Prostate gland (tissue), 2 donors: ENCODE data around the gene CPEB2. TPM values are rescaled to one million over a fixed set of nuclear protein-coding genes. Genes with fewer than 3 reads are reported as not detected.

Experiments used
- DNase-seq: peaks from one replicate; pipeline ENCODE4 v3.0.0-alpha.2; 2019; ENCODE audit warnings: low spot score
- H3K27ac ChIP-seq, 2 donors: fragments of 200-600 bp; sonication (generic); 2 replicates each; pipeline ENCODE4 v1.5.1; 2017 to 2019
- H3K27me3 ChIP-seq: fragments of 200-600 bp; sonication (generic); replicated peaks from 2 replicates; pipeline ENCODE4 v1.5.1; 2019; ENCODE audit not compliant: insufficient read depth
- H3K36me3 ChIP-seq, 2 donors: fragments of 200-600 bp; sonication (generic); 1 replicate in 1 of 2; 2 replicates in 1 of 2; pipeline versions ENCODE4 v1.5.1 to v1.8.1; 2017 to 2019
- H3K4me1 ChIP-seq: fragments of 200-600 bp; sonication (generic); replicated peaks from 2 replicates; pipeline ENCODE4 v1.5.1; 2019
- H3K4me3 ChIP-seq, 2 donors: fragments of 200-600 bp; sonication (generic); 2 replicates each; pipeline ENCODE4 v1.5.1; 2017 to 2019
- H3K9me3 ChIP-seq: fragments of 200-600 bp; sonication (generic); 2 replicates; pipeline ENCODE4 v1.5.1; 2017
- POLR2A ChIP-seq: fragments of 450-650 bp; IDR thresholded peaks from one replicate; pipeline ENCODE4 v1.6.1; 2016; ENCODE audit warnings: antibody characterized with exemption, mild to moderate bottlenecking
- POLR2AphosphoS5 ChIP-seq: sonication (generic); formaldehyde crosslinking; IDR thresholded peaks from one replicate; pipeline ENCODE4 v1.6.1; 2017; ENCODE audit warnings: antibody characterized with exemption
- WGBS: methylation state at CpG from one replicate; pipeline ENCODE4 v1.1.5; 2018; 5-methylcytosine and 5-hydroxymethylcytosine counted together
- intact Hi-C: fragments of 100-400 bp; cut with DNase I; formaldehyde crosslinking; loops from one replicate; pipeline ENCODE4 v1.14.2; 2022
- total RNA-seq, 2 donors: library from RNA; depleted of rRNA; stranded (reverse); fragments of >200 nt; gene quantifications; one replicate each; pipeline ENCODE4 v1.1.0, GENCODE V29; 2016
- TF ChIP-seq, protein P1 (sequence below), 4 experiments: fragments of 200-600 bp in 2 of 4; fragments of 450-650 bp in 2 of 4; sonication (generic) in 2 of 4; IDR thresholded peaks; 1 replicate in 3 of 4; 2 replicates in 1 of 4; pipeline ENCODE4 v1.5.1; 2016 to 2019; ENCODE audit warnings: antibody characterized with exemption in 4 of 4, mild to moderate bottlenecking in 2 of 4, moderate library complexity in 2 of 4

Gene CPEB2
- total RNA-seq, 2 donors from 2014 or later = 14.5 to 47.3 TPM

DNA sequence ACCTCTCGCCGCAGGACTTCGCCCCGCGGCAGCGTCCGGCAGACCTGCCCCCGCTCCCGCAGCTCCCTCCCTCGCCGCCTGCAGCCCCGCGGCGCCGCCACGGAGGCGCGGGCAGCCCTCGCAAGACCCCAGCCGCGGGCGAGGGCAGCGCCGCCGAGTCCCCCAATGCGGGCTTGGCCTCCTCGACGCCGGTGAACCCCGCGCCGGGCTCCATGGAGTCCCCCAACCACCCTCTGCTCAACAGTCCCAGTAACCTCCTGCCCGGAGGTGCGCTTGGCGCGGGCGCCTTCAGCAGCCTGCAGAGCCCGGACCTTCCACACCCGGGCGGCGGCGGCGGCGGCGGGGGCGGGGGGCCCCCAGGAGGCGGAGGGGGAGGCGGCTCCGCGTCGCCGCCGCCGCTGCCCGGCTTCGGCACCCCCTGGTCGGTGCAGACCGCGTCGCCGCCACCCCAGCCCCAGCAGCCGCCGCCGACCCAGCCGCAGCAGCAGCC lies 1.2 kb downstream of the CPEB2 start:
- Histone ChIP-seq H3K4me1 (no peaks in the 10 kb centered on the region), H3K36me3 (no peaks in the 10 kb centered on the region), H3K4me3 (peak overlapping the region; percentile 96 to 99), H3K27me3 (no peaks in the 10 kb centered on the region), H3K9me3 (no peaks in the 10 kb centered on the region), H3K27ac (peak overlapping the region; percentile 99 to 100)
- under 1% methylated on average over 34 of the region's 65 CpGs for WGBS
- intact Hi-C loops = loop anchor here (10.0 kb wide), 4 partner anchors 139 to 651 kb away; partner anchors contain the start of gene FBXL5
- TF ChIP-seq POLR2A = no peak
- TF ChIP-seq, protein P1, sequence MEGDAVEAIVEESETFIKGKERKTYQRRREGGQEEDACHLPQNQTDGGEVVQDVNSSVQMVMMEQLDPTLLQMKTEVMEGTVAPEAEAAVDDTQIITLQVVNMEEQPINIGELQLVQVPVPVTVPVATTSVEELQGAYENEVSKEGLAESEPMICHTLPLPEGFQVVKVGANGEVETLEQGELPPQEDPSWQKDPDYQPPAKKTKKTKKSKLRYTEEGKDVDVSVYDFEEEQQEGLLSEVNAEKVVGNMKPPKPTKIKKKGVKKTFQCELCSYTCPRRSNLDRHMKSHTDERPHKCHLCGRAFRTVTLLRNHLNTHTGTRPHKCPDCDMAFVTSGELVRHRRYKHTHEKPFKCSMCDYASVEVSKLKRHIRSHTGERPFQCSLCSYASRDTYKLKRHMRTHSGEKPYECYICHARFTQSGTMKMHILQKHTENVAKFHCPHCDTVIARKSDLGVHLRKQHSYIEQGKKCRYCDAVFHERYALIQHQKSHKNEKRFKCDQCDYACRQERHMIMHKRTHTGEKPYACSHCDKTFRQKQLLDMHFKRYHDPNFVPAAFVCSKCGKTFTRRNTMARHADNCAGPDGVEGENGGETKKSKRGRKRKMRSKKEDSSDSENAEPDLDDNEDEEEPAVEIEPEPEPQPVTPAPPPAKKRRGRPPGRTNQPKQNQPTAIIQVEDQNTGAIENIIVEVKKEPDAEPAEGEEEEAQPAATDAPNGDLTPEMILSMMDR (IDR thresholded peaks at IDR 0.05) = no peak
- no peak for TF ChIP-seq POLR2AphosphoS5
- DNase-seq = peak; percentile 24

DNA sequence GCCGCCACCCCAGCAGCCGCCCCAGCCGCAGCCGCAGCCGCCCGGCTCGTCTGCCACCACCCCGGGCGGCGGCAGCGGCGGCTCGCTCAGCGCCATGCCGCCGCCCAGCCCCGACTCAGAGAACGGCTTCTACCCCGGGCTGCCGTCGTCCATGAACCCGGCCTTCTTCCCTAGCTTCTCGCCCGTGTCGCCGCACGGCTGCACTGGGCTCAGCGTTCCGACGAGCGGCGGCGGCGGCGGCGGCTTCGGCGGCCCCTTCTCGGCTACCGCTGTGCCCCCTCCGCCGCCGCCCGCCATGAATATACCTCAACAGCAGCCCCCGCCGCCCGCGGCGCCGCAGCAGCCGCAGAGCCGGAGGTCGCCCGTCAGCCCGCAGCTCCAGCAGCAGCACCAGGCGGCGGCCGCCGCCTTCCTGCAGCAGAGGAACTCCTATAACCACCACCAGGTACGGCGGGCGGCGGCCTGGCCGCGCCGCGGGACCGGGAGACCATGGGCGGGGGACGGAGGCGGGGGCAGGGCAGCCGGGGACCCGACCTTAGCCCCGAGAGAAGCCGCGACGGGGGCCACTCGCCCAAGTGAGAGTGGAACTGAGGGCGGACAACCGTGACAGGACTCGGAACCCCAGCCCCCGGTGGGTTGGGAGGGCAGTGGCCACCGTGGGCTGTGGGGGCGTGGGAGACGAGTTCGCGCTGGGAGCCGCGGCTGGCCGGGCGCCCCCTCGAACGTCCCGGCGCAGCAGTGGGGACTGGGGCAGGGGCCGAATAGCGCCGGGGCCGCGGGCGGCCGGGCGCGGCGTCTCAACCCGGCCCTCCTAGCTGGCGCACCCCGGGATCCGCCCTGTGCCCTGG lies 1.8 kb downstream of the CPEB2 start:
- under 1% methylated on average over 75 of the region's 109 CpGs for WGBS
- H3K27me3 ChIP-seq = no peaks in the 10 kb centered on the region
- no peaks in the 10 kb centered on the region for H3K36me3 ChIP-seq
- TF ChIP-seq POLR2A = no peak
- no peak for TF ChIP-seq POLR2AphosphoS5
- TF ChIP-seq, protein P1 (IDR thresholded peaks at IDR 0.05) = no peak
- peak; percentile 30 for DNase-seq
- peak overlapping the region; percentile 99 to 100 for H3K27ac ChIP-seq
- intact Hi-C loops = loop anchor here (10.0 kb wide), 4 partner anchors 139 to 651 kb away; partner anchors contain the start of gene FBXL5
- H3K4me1 ChIP-seq = no peaks in the 10 kb centered on the region
- no peaks in the 10 kb centered on the region for H3K9me3 ChIP-seq
- peak overlapping the region; percentile 96 to 99 for H3K4me3 ChIP-seq

DNA sequence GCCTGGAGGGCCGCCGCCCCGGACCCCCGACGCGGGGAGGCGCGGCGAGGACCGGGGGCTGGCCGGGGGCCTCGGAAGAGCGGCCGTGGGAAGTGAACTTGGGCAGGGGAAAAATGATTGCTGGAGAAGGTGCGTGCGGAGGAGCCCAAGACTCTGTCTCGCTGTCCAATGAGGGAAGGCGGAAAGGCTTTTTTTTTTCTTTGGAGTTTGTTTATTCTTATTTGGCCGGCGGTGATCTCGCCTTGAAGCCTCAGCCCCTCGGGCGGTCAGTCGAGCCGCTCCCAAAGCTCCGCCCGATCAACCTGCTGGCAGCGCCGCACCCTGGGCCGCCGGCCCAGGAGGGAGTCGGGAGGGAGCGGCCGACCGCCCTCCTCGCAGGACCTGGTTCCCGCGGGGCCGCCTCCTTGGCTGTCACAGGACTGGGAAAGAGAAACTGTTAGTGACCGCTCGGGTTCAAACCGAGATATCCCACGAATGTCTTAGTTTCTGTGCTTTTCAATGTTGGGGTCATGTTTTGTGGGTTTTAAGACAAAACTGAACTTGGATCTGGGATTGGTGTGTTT lies 2.5 kb downstream of the CPEB2 start:
- Histone ChIP-seq H3K27me3 (no peaks in the 10 kb centered on the region), H3K36me3 (no peaks in the 10 kb centered on the region), H3K4me3 (peak overlapping the region; percentile 96 to 99), H3K4me1 (no peaks in the 10 kb centered on the region), H3K9me3 (no peaks in the 10 kb centered on the region), H3K27ac (peak overlapping the region; percentile 99 to 100)
- peak; percentile 79 for TF ChIP-seq POLR2AphosphoS5
- peak; percentile 78 for TF ChIP-seq POLR2A
- TF ChIP-seq, protein P1 (IDR thresholded peaks at IDR 0.05) = peak in 1 of 4 experiments; percentile 12
- peak; percentile 86 for DNase-seq
- 1% methylated on average over 37 of the region's 43 CpGs for WGBS
- intact Hi-C loops = loop anchor here (5.0 to 10.0 kb wide), 5 partner anchors 140 to 650 kb away; partner anchors contain the start of gene FBXL5

DNA sequence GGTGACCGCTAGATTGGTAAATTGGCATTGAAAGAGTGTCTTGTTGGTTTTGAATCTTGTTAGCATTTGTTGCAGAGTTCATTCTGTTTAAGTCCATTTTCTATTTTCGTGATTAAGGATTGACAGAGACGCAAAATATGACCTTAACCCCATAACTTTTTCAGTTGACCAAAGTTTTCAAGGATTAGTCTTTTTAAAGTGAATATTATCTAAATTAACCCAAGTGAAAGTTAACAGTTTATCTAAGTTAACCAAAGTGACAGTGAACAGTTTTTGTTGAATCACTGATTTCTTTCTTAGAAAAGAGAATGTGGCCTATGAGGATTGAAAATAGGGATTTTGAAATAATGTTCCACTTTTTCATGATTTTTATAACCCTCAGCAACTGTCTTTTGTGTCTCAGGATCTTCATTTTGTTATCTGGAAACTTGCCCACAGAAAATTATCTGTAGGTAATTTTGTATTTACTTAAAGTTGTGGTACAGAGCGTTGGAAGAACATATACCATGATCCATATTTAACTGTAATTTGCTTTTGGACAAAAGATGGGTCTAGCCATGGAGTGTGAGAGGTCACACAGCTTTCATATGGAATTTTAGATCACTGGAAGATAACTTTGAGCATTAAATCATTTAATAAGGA lies 3.3 kb downstream of the CPEB2 start:
- peak overlapping the region; percentile 99 to 100 for H3K27ac ChIP-seq
- no peaks in the 10 kb centered on the region for H3K9me3 ChIP-seq
- no peaks in the 10 kb centered on the region for H3K27me3 ChIP-seq
- intact Hi-C loops = loop anchor here (5.0 to 10.0 kb wide), 5 partner anchors 141 to 649 kb away; partner anchors contain the start of gene FBXL5
- peak overlapping the region; percentile 96 to 99 for H3K4me3 ChIP-seq
- 43% methylated on average over 4 of the region's 4 CpGs for WGBS
- TF ChIP-seq POLR2AphosphoS5 = no peak
- TF ChIP-seq, protein P1 (IDR thresholded peaks at IDR 0.05) = no peak
- H3K36me3 ChIP-seq = no peaks in the 10 kb centered on the region
- no peak for DNase-seq
- H3K4me1 ChIP-seq = no peaks in the 10 kb centered on the region
